ENCODE measurements around the gene PIK3R3. TPM values are rescaled to one million over a fixed set of nuclear protein-coding genes. Genes with fewer than 3 reads are reported as not detected.
A peak's percentile ranks its signal among the peaks of the same experiment; 100 is the strongest.

Gene PIK3R3
- total and polyA plus RNA-seq, 9 of the 15 experiments (the other 6 are each of a cell fraction or from before 2014, with no cell fraction given): 1.4 to 7.7 (median 4.6) TPM

DNA sequence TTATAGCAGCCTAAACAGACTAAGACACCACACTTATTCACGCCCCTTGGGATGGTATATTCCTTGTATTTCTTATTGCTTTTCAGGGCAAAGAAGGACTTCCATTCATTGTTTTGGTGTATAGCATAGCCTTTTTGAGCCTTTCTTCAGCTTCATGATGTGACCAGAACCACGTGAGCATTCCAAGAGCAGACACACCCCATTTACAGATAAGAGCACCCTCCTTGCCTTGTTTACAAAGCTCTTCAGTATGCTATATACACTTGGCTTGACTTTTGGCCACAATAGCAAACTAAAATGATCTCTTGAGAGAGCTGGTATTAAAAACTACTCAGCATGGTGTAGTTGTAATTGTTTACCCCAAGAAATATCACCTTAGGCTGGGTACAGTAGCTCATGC, 78.7 kb downstream of the PIK3R3 start (continued):
- TF ChIP-seq, protein P1, sequence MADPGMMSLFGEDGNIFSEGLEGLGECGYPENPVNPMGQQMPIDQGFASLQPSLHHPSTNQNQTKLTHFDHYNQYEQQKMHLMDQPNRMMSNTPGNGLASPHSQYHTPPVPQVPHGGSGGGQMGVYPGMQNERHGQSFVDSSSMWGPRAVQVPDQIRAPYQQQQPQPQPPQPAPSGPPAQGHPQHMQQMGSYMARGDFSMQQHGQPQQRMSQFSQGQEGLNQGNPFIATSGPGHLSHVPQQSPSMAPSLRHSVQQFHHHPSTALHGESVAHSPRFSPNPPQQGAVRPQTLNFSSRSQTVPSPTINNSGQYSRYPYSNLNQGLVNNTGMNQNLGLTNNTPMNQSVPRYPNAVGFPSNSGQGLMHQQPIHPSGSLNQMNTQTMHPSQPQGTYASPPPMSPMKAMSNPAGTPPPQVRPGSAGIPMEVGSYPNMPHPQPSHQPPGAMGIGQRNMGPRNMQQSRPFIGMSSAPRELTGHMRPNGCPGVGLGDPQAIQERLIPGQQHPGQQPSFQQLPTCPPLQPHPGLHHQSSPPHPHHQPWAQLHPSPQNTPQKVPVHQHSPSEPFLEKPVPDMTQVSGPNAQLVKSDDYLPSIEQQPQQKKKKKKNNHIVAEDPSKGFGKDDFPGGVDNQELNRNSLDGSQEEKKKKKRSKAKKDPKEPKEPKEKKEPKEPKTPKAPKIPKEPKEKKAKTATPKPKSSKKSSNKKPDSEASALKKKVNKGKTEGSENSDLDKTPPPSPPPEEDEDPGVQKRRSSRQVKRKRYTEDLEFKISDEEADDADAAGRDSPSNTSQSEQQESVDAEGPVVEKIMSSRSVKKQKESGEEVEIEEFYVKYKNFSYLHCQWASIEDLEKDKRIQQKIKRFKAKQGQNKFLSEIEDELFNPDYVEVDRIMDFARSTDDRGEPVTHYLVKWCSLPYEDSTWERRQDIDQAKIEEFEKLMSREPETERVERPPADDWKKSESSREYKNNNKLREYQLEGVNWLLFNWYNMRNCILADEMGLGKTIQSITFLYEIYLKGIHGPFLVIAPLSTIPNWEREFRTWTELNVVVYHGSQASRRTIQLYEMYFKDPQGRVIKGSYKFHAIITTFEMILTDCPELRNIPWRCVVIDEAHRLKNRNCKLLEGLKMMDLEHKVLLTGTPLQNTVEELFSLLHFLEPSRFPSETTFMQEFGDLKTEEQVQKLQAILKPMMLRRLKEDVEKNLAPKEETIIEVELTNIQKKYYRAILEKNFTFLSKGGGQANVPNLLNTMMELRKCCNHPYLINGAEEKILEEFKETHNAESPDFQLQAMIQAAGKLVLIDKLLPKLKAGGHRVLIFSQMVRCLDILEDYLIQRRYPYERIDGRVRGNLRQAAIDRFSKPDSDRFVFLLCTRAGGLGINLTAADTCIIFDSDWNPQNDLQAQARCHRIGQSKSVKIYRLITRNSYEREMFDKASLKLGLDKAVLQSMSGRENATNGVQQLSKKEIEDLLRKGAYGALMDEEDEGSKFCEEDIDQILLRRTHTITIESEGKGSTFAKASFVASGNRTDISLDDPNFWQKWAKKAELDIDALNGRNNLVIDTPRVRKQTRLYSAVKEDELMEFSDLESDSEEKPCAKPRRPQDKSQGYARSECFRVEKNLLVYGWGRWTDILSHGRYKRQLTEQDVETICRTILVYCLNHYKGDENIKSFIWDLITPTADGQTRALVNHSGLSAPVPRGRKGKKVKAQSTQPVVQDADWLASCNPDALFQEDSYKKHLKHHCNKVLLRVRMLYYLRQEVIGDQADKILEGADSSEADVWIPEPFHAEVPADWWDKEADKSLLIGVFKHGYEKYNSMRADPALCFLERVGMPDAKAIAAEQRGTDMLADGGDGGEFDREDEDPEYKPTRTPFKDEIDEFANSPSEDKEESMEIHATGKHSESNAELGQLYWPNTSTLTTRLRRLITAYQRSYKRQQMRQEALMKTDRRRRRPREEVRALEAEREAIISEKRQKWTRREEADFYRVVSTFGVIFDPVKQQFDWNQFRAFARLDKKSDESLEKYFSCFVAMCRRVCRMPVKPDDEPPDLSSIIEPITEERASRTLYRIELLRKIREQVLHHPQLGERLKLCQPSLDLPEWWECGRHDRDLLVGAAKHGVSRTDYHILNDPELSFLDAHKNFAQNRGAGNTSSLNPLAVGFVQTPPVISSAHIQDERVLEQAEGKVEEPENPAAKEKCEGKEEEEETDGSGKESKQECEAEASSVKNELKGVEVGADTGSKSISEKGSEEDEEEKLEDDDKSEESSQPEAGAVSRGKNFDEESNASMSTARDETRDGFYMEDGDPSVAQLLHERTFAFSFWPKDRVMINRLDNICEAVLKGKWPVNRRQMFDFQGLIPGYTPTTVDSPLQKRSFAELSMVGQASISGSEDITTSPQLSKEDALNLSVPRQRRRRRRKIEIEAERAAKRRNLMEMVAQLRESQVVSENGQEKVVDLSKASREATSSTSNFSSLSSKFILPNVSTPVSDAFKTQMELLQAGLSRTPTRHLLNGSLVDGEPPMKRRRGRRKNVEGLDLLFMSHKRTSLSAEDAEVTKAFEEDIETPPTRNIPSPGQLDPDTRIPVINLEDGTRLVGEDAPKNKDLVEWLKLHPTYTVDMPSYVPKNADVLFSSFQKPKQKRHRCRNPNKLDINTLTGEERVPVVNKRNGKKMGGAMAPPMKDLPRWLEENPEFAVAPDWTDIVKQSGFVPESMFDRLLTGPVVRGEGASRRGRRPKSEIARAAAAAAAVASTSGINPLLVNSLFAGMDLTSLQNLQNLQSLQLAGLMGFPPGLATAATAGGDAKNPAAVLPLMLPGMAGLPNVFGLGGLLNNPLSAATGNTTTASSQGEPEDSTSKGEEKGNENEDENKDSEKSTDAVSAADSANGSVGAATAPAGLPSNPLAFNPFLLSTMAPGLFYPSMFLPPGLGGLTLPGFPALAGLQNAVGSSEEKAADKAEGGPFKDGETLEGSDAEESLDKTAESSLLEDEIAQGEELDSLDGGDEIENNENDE (IDR thresholded peaks at IDR 0.05; ENCODE audit: low read depth, low read length): no peak
- TF ChIP-seq, protein P2, sequence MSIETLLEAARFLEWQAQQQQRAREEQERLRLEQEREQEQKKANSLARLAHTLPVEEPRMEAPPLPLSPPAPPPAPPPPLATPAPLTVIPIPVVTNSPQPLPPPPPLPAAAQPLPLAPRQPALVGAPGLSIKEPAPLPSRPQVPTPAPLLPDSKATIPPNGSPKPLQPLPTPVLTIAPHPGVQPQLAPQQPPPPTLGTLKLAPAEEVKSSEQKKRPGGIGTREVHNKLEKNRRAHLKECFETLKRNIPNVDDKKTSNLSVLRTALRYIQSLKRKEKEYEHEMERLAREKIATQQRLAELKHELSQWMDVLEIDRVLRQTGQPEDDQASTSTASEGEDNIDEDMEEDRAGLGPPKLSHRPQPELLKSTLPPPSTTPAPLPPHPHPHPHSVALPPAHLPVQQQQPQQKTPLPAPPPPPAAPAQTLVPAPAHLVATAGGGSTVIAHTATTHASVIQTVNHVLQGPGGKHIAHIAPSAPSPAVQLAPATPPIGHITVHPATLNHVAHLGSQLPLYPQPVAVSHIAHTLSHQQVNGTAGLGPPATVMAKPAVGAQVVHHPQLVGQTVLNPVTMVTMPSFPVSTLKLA (conservative IDR thresholded peaks at IDR 0.05): peak; percentile 73 to 81
- TF ChIP-seq NCOA6 (IDR thresholded peaks at IDR 0.05) (no peak), PTRF (tag; IDR thresholded peaks at IDR 0.05) (no peak), CBFA2T2 (conservative IDR thresholded peaks at IDR 0.05) (0 out of 2 replicates have a peak, but pooled peaks have one; percentile 3), PCBP1 (IDR thresholded peaks at IDR 0.05; ENCODE audit: low read depth, low read length, poor library complexity, severe bottlenecking) (no peak), ADNP (tag; IDR thresholded peaks at IDR 0.05) (0 out of 2 replicates have a peak, but pooled peaks have one; percentile 44), SIN3B (IDR thresholded peaks at IDR 0.05; ENCODE audit: low read depth) (no peak), PTTG1 (tag; IDR thresholded peaks at IDR 0.05; ENCODE audit: low read depth) (no peak)
- TF ChIP-seq, protein P3, sequence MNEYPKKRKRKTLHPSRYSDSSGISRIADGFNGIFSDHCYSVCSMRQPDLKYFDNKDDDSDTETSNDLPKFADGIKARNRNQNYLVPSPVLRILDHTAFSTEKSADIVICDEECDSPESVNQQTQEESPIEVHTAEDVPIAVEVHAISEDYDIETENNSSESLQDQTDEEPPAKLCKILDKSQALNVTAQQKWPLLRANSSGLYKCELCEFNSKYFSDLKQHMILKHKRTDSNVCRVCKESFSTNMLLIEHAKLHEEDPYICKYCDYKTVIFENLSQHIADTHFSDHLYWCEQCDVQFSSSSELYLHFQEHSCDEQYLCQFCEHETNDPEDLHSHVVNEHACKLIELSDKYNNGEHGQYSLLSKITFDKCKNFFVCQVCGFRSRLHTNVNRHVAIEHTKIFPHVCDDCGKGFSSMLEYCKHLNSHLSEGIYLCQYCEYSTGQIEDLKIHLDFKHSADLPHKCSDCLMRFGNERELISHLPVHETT (CRISPR knock-in tag; conservative IDR thresholded peaks at IDR 0.05 in 1 of 2, IDR thresholded peaks at IDR 0.05 in 1 of 2): no peak
- TF ChIP-seq, protein P4, sequence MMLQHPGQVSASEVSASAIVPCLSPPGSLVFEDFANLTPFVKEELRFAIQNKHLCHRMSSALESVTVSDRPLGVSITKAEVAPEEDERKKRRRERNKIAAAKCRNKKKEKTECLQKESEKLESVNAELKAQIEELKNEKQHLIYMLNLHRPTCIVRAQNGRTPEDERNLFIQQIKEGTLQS (IDR thresholded peaks at IDR 0.05): no peak
- TF ChIP-seq, protein P4 (CRISPR knock-in tag; conservative IDR thresholded peaks at IDR 0.05): no peak

All from K562 (cell line).